GM13976 (cell line): ENCODE measurements around the gene FGFRL1.

Experiments used
- DNase-seq: peaks from one replicate; pipeline ENCODE4 v3.0.0; 2012; ENCODE audit warnings: low spot score
- CTCF ChIP-seq: IDR thresholded peaks from 2 replicates; pipeline ENCODE4 v1.5.1; 2012; ENCODE audit warnings: borderline replicate concordance, mild to moderate bottlenecking; ENCODE audit not compliant: insufficient read depth; ENCODE audit errors: extremely low read depth, missing control alignments, control extremely low read depth
- in situ Hi-C: fragments of 300-500 bp; cut with MboI; formaldehyde crosslinking; loops from one replicate; pipeline ENCODE4 v1.12.0; 2022; ENCODE audit warnings: low sequenced_read_pairs, mixed read lengths, inconsistent platforms; ENCODE audit not compliant: unreplicated experiment

FGFRL1 gene

GRCh38 chr4:965766-966134, 45.7 kb upstream of the FGFRL1 start:
- in situ Hi-C loops: no loop called here
- TF ChIP-seq CTCF: no peak
- DNase-seq: no peak

- no peak for TF ChIP-seq CTCF
- in situ Hi-C loops: no loop called here
- DNase-seq: no peak
Measured at GRCh38 chr4:966266-967112, 44.9 kb upstream of the FGFRL1 start.

GRCh38 chr4:967113-968104, 44.0 kb upstream of the FGFRL1 start:
- no peak for TF ChIP-seq CTCF
- no peak for DNase-seq
- in situ Hi-C loops: no loop called here

GRCh38 chr4:968221-968620, 43.2 kb upstream of the FGFRL1 start:
- DNase-seq: no peak
- no peak for TF ChIP-seq CTCF
- in situ Hi-C loops: no loop called here

GRCh38 chr4:968621-969394, 42.6 kb upstream of the FGFRL1 start:
- in situ Hi-C loops: no loop called here
- no peak for TF ChIP-seq CTCF
- no peak for DNase-seq

- DNase-seq: no peak
- in situ Hi-C loops: no loop called here
Measured at GRCh38 chr4:970046-970745, 41.2 kb upstream of the FGFRL1 start.

More at GRCh38 chr4:970046-970745, 41.2 kb upstream of the FGFRL1 start:
- no peak for TF ChIP-seq CTCF
